Stomach (tissue), 4 donors: ENCODE measurements around the gene BRAF.

ENCODE experiments used
- POLR2A ChIP-seq, 4 donors: fragments of 450-650 bp; IDR thresholded peaks; one replicate each; pipeline ENCODE4 v1.6.1; 2016; ENCODE audit warnings: antibody characterized with exemption in 4 of 4, control low read depth in 2 of 4, mild to moderate bottlenecking in 1 of 4, moderate library complexity in 1 of 4
- TF ChIP-seq, protein P1 (sequence below), 7 experiments: fragments of 450-650 bp in 4 of 7; fragments of 200-600 bp in 3 of 7; sonication (generic) in 3 of 7; IDR thresholded peaks; one replicate each; pipeline ENCODE4 v1.5.1; 2016 to 2019; ENCODE audit warnings: antibody characterized with exemption in 7 of 7, control low read depth in 2 of 7, mild to moderate bottlenecking in 1 of 7

DNA sequence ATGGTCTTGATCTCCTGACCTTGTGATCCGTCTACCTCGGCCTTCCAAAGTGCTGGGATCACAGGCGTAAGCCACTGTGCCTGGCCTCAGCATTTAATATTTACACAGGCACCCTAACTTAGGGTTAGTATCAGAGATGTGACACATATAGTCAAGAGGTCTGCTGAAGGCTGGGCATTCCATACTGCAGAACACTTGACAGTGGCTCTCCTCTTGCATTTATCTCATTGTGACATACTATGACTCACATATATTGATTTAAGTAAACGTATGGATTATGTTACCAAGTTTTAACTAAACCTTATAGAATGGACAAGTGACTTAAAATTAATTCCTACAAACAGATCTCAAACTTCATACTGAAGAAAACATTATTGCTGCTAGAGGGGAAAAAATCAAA, 36.6 kb downstream of the BRAF start:
- TF ChIP-seq, protein P1, sequence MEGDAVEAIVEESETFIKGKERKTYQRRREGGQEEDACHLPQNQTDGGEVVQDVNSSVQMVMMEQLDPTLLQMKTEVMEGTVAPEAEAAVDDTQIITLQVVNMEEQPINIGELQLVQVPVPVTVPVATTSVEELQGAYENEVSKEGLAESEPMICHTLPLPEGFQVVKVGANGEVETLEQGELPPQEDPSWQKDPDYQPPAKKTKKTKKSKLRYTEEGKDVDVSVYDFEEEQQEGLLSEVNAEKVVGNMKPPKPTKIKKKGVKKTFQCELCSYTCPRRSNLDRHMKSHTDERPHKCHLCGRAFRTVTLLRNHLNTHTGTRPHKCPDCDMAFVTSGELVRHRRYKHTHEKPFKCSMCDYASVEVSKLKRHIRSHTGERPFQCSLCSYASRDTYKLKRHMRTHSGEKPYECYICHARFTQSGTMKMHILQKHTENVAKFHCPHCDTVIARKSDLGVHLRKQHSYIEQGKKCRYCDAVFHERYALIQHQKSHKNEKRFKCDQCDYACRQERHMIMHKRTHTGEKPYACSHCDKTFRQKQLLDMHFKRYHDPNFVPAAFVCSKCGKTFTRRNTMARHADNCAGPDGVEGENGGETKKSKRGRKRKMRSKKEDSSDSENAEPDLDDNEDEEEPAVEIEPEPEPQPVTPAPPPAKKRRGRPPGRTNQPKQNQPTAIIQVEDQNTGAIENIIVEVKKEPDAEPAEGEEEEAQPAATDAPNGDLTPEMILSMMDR (IDR thresholded peaks at IDR 0.05), result no peak
- TF ChIP-seq POLR2A (IDR thresholded peaks at IDR 0.05), result no peak
